Epithelial cell of prostate (primary cell): ENCODE results near the gene CD180.
"Not testable (repeated sequence)": the region's sequence is repeated elsewhere in the genome, so short reads cannot be mapped to it uniquely, and the experiment has no call there.

Source experiments
- DNase-seq: peaks from one replicate; pipeline ENCODE4 v3.0.0-alpha.2; 2011; ENCODE audit warnings: low read depth, low spot score
- H3K27ac ChIP-seq: fragments of 450-650 bp; 2 replicates; pipeline ENCODE4 v1.5.1; 2017; ENCODE audit warnings: mild to moderate bottlenecking

CD180 gene

DNA sequence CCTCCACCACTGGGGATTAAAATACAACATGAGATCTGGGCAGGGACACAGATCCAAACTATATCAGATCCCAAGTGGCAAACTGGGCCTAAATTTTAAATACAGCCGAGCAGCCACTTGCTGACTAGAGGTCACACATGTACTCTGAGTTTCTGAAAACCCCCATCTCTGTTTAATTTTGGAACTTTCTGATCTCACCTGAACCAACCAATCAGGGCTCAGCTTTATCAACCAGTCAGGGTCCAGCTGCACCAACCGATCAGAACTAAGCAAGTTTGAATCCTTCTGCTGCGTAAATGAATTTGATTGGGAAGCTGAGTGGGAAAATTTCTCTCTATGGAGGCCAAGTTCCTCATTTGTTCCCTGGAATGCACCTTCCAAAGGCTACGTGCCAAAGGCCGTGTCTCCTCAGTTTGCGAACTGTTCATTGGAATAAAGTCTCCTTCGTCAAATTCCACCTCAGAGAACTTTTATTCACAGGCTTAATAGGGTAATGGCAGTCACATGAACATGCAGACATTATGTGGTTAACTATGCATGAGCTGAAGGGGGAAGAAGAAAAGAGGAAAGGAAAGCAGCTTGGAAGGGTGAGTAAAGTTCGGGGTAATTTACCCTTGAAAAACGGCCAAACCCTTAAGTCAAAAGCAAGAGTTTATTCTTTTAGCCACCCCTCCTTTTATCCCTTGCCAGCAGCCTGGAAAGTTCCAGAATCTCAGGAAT lies 3.7 kb downstream of the CD180 start:
- DNase-seq = no peak
- H3K27ac ChIP-seq = no peak overlapping the region

DNA sequence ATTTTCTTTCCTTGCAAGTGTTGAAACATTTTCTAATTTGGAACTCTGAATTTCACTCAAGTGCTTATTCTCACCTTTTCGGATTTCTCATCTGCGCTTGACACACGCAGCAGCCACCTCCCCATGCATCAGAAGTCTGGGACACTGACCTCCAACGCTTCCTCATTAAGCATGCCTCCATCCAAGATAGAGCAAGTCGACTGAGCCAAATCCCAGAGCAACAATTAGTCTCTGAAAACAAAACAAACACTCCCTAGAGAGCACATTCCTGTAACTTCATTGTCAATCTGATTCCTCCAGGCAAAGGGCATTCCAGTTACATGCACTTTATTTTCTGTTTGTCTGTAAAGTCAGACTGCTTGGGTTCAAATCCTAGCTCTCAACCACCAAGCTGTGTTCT lies 5.7 kb downstream of the CD180 start:
- no peak for DNase-seq
- H3K27ac ChIP-seq = no peak overlapping the region

DNA sequence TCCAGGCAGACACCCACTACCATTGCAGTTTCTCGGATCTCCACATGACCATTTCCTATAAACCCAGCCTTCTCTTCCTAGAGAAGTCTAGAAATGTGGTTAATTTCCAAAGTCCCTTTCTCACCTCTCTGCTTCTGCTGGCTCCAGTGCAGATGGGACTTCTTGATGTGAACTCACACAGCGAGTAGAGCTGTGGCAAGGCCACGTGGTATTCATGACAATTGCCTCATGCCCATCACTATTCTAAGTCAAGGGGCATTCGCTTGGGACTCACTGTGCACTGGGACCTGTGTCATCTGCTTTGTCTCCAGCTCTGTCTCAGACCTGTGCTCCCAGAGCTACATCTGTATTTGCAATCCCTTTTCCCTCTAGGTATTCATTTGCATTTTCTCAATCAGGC lies 6.2 kb downstream of the CD180 start:
- no peak for DNase-seq
- no peak overlapping the region for H3K27ac ChIP-seq

- no peak overlapping the region for H3K27ac ChIP-seq
- no peak for DNase-seq
Measured at GRCh38 chr5:67189931-67190330, 6.7 kb downstream of the CD180 start.

- H3K27ac ChIP-seq = no peak overlapping the region
- DNase-seq = no peak
Measured at GRCh38 chr5:67189079-67189354, 7.6 kb downstream of the CD180 start.

GRCh38 chr5:67188274-67189078 lies 8.1 kb downstream of the CD180 start:
- no peak for DNase-seq

GRCh38 chr5:67187006-67187715 lies 9.4 kb downstream of the CD180 start:
- no peak overlapping the region for H3K27ac ChIP-seq

More at GRCh38 chr5:67188274-67189078, 8.1 kb downstream of the CD180 start:
- no peak overlapping the region for H3K27ac ChIP-seq

DNA sequence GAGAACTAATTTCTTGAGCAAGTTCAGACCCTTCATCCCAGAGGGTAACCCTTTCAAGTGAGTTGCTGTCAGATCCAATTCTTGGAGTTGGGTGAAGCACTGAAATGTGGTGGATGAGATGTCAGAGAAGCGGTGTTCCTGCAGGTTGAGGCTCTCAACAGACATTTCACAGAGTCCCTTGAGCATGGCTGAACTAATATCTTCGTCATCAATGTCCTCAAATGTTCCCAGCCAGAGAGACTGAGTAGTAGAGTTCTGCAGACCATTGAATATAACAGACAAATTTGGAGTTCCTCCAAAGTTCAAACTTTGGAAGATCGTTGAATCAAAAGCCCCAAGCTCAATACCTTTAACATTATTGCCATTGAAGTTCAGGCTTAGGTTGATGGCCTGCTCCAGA lies 12.7 kb downstream of the CD180 start:
- no peak for DNase-seq
- H3K27ac ChIP-seq = no peak overlapping the region

More at GRCh38 chr5:67187006-67187715, 9.4 kb downstream of the CD180 start:
- no peak for DNase-seq

GRCh38 chr5:67182301-67182790 lies 14.3 kb downstream of the CD180 start:
- H3K27ac ChIP-seq = peak overlapping the region; percentile 38
- no peak for DNase-seq

DNA sequence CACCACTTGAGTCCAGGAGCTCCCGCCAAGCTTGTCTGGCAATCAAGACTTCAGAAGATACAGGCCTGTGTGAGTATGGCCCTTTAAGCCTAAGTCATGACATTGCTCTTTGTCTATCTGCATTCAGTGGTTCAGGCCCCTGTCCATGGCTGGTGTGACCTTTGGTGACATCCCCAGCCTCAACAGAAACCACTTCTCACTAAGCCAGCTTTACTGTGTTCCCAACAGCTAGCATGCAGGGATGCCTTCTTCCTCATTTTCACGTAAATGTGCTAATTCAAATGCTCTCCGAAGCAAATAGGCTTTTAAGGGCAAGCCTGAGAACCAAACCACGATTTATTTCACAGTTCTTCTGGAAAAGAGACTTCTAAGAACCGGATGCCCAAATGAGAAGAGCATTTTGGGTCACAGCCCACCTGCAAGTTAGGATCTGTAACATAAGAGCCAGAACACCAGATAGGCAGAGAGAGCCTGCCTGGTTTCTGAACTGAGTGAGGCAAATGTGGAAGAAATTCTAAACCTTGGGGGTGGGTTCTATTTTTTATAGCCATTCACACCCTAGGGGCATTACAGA lies 14.9 kb downstream of the CD180 start:
- no peak for DNase-seq

GRCh38 chr5:67179697-67180361 lies 16.8 kb downstream of the CD180 start:
- DNase-seq = no peak
- no peak overlapping the region for H3K27ac ChIP-seq

More for the DNA sequence above, 14.9 kb downstream of the CD180 start:
- H3K27ac ChIP-seq = peak overlapping the region; percentile 38

DNA sequence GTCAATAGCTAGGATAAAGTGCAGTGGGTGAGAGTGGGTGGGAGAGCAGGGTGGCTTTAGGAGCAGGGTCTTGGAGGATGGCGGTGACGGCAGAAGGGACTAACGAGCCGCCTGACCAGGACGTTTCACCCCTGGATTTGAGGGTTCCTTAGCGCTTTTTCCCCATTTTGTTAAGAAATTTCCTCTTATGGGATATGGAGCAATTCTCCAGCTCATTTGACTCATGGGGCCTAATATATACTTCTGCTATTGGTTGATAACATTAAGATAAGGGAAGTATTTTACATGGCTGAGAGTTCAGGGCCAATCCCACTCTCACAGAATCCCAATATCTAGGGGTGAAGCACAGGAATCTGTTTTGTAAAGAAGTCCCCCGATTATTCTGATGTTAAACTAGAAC lies 17.6 kb downstream of the CD180 start:
- no peak for DNase-seq
- no peak overlapping the region for H3K27ac ChIP-seq

- no peak overlapping the region for H3K27ac ChIP-seq
- no peak for DNase-seq
Measured at GRCh38 chr5:67178085-67178484, 18.5 kb downstream of the CD180 start.

- no peak for DNase-seq
- peak overlapping the region; percentile 62 for H3K27ac ChIP-seq
Measured at GRCh38 chr5:67176936-67177335, 19.7 kb downstream of the CD180 start.

DNA sequence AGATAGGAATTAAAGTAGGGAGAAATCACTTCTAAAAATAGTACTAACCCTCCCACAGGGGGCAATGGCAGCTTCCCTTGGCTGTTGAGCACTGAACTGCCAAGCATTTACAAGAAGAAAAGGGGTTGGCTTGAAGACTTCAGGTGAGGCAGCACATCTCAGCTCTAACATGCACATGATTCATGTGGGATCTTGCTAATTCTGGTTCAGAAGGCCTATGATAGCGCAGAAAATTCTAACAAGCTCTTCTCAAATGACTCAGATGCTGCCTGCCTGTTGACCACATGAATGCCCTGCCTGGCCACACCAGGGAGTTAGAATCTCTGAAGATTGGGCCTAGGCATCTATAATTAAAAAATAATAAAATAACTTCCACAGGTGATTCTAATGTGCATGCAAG lies 22.6 kb downstream of the CD180 start:
- H3K27ac ChIP-seq = peak overlapping the region; percentile 62
- DNase-seq = peak; percentile 62

DNA sequence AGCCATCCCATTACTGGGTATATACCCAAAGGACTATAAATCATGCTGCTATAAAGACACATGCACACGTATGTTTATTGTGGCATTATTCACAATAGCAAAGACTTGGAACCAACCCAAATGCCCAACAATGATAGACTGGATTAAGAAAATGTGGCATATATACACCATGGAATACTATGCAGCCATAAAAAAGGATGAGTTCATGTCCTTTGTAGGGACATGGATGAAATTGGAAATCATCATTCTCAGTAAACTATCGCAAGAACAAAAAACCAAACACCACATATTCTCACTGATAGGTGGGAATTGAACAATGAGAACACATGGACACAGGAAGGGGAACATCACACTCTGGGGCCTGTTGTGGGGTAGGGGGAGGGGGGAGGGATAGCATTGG lies 23.2 kb downstream of the CD180 start:
- not testable (repeated sequence) for DNase-seq
- peak overlapping the region; percentile 62 for H3K27ac ChIP-seq

DNA sequence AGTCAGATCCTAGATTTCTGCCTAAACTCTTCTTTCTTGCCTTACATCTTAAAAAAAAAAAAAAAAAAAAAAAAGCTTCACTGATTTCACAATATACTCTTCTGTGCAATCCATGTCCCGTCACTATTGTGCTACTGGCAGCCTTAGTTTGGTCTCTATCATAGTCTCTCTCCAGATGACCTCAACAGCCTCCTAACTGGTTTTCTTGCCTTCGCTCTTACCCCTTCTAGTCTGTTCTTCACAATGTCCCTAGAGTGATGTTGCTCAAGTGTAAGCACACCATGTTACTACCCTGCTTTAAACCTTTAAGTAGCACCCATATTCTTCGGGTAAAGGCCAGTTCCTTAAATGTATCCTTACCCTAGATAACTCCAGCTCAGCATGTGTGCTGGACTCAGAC lies 25.8 kb downstream of the CD180 start:
- peak overlapping the region; percentile 78 for H3K27ac ChIP-seq
- DNase-seq = no peak

- DNase-seq = no peak
- H3K27ac ChIP-seq = peak overlapping the region; percentile 78
Measured at GRCh38 chr5:67168069-67168468, 28.5 kb downstream of the CD180 start.

DNA sequence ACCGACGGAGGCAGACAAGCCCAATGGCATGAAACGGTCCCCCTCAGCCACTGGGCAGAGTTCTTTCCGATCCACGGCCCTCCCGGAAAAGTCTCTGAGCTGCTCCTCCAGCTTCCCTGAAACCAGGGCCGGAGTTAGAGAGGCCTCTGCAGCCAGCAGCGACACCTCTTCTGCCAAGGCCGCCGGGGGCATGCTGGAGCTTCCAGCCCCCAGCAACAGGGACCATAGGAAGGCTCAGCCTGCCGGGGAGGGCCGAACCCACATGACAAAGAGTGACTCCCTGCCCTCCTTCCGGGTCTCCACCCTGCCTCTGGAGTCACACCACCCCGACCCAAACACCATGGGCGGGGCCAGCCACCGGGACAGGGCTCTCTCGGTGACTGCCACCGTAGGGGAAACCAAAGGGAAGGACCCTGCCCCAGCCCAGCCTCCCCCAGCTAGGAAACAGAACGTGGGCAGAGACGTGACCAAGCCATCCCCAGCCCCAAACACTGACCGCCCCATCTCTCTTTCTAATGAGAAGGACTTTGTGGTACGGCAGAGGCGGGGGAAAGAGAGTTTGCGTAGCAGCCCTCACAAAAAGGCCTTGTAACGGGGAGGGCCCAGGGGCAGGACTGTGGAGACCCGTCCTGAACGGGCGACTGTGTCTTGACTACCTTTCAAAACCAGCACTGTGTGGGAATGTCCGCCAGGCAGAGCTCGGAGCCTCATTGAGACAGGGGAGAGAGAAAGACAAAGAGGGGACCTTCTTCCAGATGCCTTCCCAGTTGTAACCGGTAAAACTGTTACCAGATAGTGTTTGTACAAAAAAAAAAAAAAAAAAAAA lies 29.9 kb downstream of the CD180 start:
- DNase-seq = no peak
- peak overlapping the region; percentile 78 for H3K27ac ChIP-seq
